Thyroid gland (tissue), 4 donors: ENCODE data around the gene ANTKMT.

Experiments
- CTCF ChIP-seq, 6 experiments: fragments of 200-600 bp in 3 of 6; fragments of 450-650 bp in 3 of 6; sonication (generic) in 3 of 6; IDR thresholded peaks; one replicate each; pipeline ENCODE4 v1.5.1; 2016 to 2019; ENCODE audit warnings: antibody characterized with exemption in 6 of 6, mild to moderate bottlenecking in 2 of 6, inconsistent platforms in 1 of 6, moderate library complexity in 1 of 6
- POLR2A ChIP-seq, 2 donors: fragments of 450-650 bp; IDR thresholded peaks; one replicate each; pipeline ENCODE4 v1.6.1; 2017; ENCODE audit warnings: antibody characterized with exemption in 2 of 2, mild to moderate bottlenecking in 2 of 2, moderate library complexity in 1 of 2

GRCh38 chr16:760065-760464 lies 39.1 kb downstream of the ANTKMT start:
- no peak for TF ChIP-seq CTCF (IDR thresholded peaks at IDR 0.05)
- TF ChIP-seq POLR2A (IDR thresholded peaks at IDR 0.05): no peak
